DMS153 treated with DMSO at 0.1 percent for 48 hours (cell line): ENCODE results near the gene HMX1.

Experiments used
- DNase-seq: peaks from one replicate; lab custom pipeline; 2025; ENCODE audit not compliant: unreplicated experiment; lab: John Stamatoyannopoulos, UW

The HMX1 gene

GRCh38 chr4:8857766-8858700 lies 13.6 kb downstream of the HMX1 start:
- no peak for DNase-seq

- no peak for DNase-seq
Observed at GRCh38 chr4:8856835-8857621, 14.6 kb downstream of the HMX1 start.

GRCh38 chr4:8855818-8856245 lies 15.8 kb downstream of the HMX1 start:
- no peak for DNase-seq

GRCh38 chr4:8854931-8855330 lies 16.7 kb downstream of the HMX1 start:
- no peak for DNase-seq

- DNase-seq: no peak
Observed at GRCh38 chr4:8854016-8854415, 17.6 kb downstream of the HMX1 start.

- no peak for DNase-seq
Observed at GRCh38 chr4:8853249-8853648, 18.4 kb downstream of the HMX1 start.

GRCh38 chr4:8852118-8852704 lies 19.4 kb downstream of the HMX1 start:
- DNase-seq: no peak

- no peak for DNase-seq
Observed at GRCh38 chr4:8851321-8852117, 20.1 kb downstream of the HMX1 start.

- DNase-seq: no peak
Observed at GRCh38 chr4:8850830-8851188, 20.8 kb downstream of the HMX1 start.

GRCh38 chr4:8850074-8850829 lies 21.4 kb downstream of the HMX1 start:
- DNase-seq: no peak

GRCh38 chr4:8849266-8850073 lies 22.2 kb downstream of the HMX1 start:
- DNase-seq: no peak

- no peak for DNase-seq
Observed at GRCh38 chr4:8848507-8849265, 23.0 kb downstream of the HMX1 start.

GRCh38 chr4:8847764-8848163 lies 23.9 kb downstream of the HMX1 start:
- DNase-seq: no peak

GRCh38 chr4:8847331-8847730 lies 24.3 kb downstream of the HMX1 start:
- DNase-seq: no peak

- DNase-seq: no peak
Observed at GRCh38 chr4:8846826-8847225, 24.8 kb downstream of the HMX1 start.

- DNase-seq: no peak
Observed at GRCh38 chr4:8846046-8846720, 25.5 kb downstream of the HMX1 start.

GRCh38 chr4:8844976-8845690 lies 26.5 kb downstream of the HMX1 start:
- DNase-seq: no peak
